RWPE1 (cell line): ENCODE measurements around the gene DENND1A.

ENCODE experiments used
- CTCF ChIA-PET: fragments of 350-600 bp; sonication (Branson Sonifier 250); formaldehyde crosslinking; extraction: SDS; loops from one replicate; lab custom pipeline; 2021; lab: Yijun Ruan, JAX
- POLR2A ChIA-PET: fragments of 400-600 bp; formaldehyde crosslinking; extraction: SDS; loops from one replicate; lab custom pipeline; 2020; ENCODE audit warnings: antibody characterized with exemption; ENCODE audit not compliant: low non-redundant PET; lab: Yijun Ruan, JAX
- DNase-seq: peaks from one replicate; pipeline ENCODE4 v3.0.0; 2012; ENCODE audit warnings: low spot score
- H3K27ac ChIP-seq: fragments of 450-650 bp; 2 replicates; pipeline ENCODE4 v1.5.1; 2017
- CTCF ChIP-seq: fragments of 450-650 bp; conservative IDR thresholded peaks from 2 replicates; pipeline ENCODE4 v1.5.1; 2017; ENCODE audit warnings: low read depth, mild to moderate bottlenecking

DENND1A gene

GRCh38 chr9:123420592-123421111, 509.3 kb downstream of the DENND1A start:
- no peak for TF ChIP-seq CTCF
- DNase-seq, result no peak
- H3K27ac ChIP-seq, result no peak overlapping the region
- CTCF ChIA-PET, result no interaction called here
- POLR2A ChIA-PET, result no interaction called here

- ChIA-PET CTCF (no interaction called here), POLR2A (no interaction called here)
- TF ChIP-seq CTCF, result no peak
- DNase-seq, result no peak
- H3K27ac ChIP-seq, result no peak overlapping the region
These were observed 510.0 kb downstream of the DENND1A start for GRCh38 chr9:123419721-123420591.

- POLR2A ChIA-PET, result no interaction called here
- DNase-seq, result no peak
- no peak overlapping the region for H3K27ac ChIP-seq
- no peak for TF ChIP-seq CTCF
- CTCF ChIA-PET, result no interaction called here
These were observed 510.8 kb downstream of the DENND1A start for GRCh38 chr9:123419091-123419490.

GRCh38 chr9:123418506-123418905, 511.4 kb downstream of the DENND1A start:
- no peak for TF ChIP-seq CTCF
- H3K27ac ChIP-seq, result no peak overlapping the region
- CTCF ChIA-PET, result no interaction called here

GRCh38 chr9:123418052-123418430, 511.9 kb downstream of the DENND1A start:
- CTCF ChIA-PET, result no interaction called here

More at GRCh38 chr9:123418506-123418905, 511.4 kb downstream of the DENND1A start:
- POLR2A ChIA-PET, result no interaction called here
- DNase-seq, result no peak

More at GRCh38 chr9:123418052-123418430, 511.9 kb downstream of the DENND1A start:
- no peak for DNase-seq
- POLR2A ChIA-PET, result no interaction called here
- TF ChIP-seq CTCF, result no peak
- H3K27ac ChIP-seq, result no peak overlapping the region
